H1 (cell line): ENCODE data around the gene MAML1. TPM values are rescaled to one million over a fixed set of nuclear protein-coding genes. Genes with fewer than 3 reads are reported as not detected.

Experiments used
- CTCF ChIA-PET: fragments of 300-600 bp; sonication (Branson Sonifier 250); formaldehyde crosslinking; loops from one replicate; lab custom pipeline; 2021; ENCODE audit not compliant: partially characterized antibody; lab: Charles Lee
- POLR2A ChIA-PET: fragments of 300-600 bp; sonication (Branson Sonifier 250); formaldehyde crosslinking; loops from one replicate; lab custom pipeline; 2021; ENCODE audit warnings: inconsistent platforms; ENCODE audit not compliant: partially characterized antibody; lab: Charles Lee
- DNase-seq, 2 experiments: peaks; one replicate each; pipeline versions ENCODE4 v3.0.0 to v3.0.0-alpha.2; 2010 to 2022; ENCODE audit warnings: low spot score in 2 of 2, low read depth in 1 of 2, mixed read lengths in 1 of 2
- FAIRE-seq: peaks from 2 replicates; lab custom pipeline; 2011; peaks lifted over from hg19 to GRCh38; lab: Jason Lieb, UNC
- H2AFZ ChIP-seq: 2 replicates; pipeline ENCODE4 v1.8.1; 2012; ENCODE audit warnings: low read length, inconsistent platforms
- H2AK5ac ChIP-seq: 2 replicates; pipeline ENCODE4 v1.6.1; 2013; ENCODE audit warnings: low read depth, low read length
- H2BK120ac ChIP-seq: replicated peaks from 2 replicates; pipeline ENCODE3; 2013; ENCODE audit warnings: low read depth, low read length, inconsistent platforms
- H2BK12ac ChIP-seq: 2 replicates; pipeline ENCODE4 v1.6.1; 2013; ENCODE audit warnings: low read depth, low read length
- H2BK15ac ChIP-seq: 2 replicates; pipeline ENCODE4 v1.6.1; 2013; ENCODE audit warnings: low read length
- H2BK20ac ChIP-seq: 2 replicates; pipeline ENCODE4 v1.6.1; 2013; ENCODE audit warnings: low read length
- H2BK5ac ChIP-seq: 2 replicates; pipeline ENCODE4 v1.6.1; 2013; ENCODE audit warnings: low read depth, low read length
- H3K14ac ChIP-seq: 2 replicates; pipeline ENCODE4 v1.6.1; 2013; ENCODE audit warnings: inconsistent platforms; ENCODE audit not compliant: insufficient read length
- H3K18ac ChIP-seq: 2 replicates; pipeline ENCODE4 v1.6.1; 2013; ENCODE audit warnings: low read length; ENCODE audit errors: extremely low read depth
- H3K23ac ChIP-seq: 2 replicates; pipeline ENCODE4 v1.6.1; 2013; ENCODE audit warnings: inconsistent platforms; ENCODE audit not compliant: insufficient read length
- H3K23me2 ChIP-seq: 2 replicates; pipeline ENCODE4 v1.6.1; 2013; ENCODE audit warnings: low read depth, low read length
- H3K27ac ChIP-seq: 2 replicates; pipeline ENCODE4 v1.6.1; 2011; ENCODE audit warnings: low read depth, low read length, inconsistent platforms
- H3K27me3 ChIP-seq, 4 experiments: replicated peaks in 1 of 4; 1 replicate in 1 of 4; 2 replicates in 3 of 4; pipeline versions ENCODE4 v1.6.1 to v1.8.1; 2011 to 2013; ENCODE audit warnings: low read length in 3 of 4, mild to moderate bottlenecking in 3 of 4, inconsistent platforms in 2 of 4, mixed read lengths in 2 of 4, moderate library complexity in 1 of 4; ENCODE audit not compliant: control insufficient read depth in 3 of 4, insufficient read depth in 3 of 4; ENCODE audit errors: extremely low read depth in 1 of 4
- H3K36me3 ChIP-seq, 4 experiments: 2 replicates each; pipeline versions ENCODE4 v1.6.1 to v1.8.1; 2011 to 2013; ENCODE audit warnings: mild to moderate bottlenecking in 4 of 4, low read length in 3 of 4, moderate library complexity in 2 of 4, control low read depth in 1 of 4, inconsistent platforms in 1 of 4; ENCODE audit not compliant: insufficient read depth in 4 of 4, control insufficient read depth in 2 of 4
- H3K4ac ChIP-seq: replicated peaks from 2 replicates; pipeline ENCODE3; 2013; ENCODE audit warnings: low read length, low read depth, mixed read lengths, inconsistent platforms; ENCODE audit not compliant: insufficient read length
- H3K4me1 ChIP-seq, 4 experiments: replicated peaks in 1 of 4; 1 replicate in 1 of 4; 2 replicates in 3 of 4; pipeline versions ENCODE4 v1.6.1 to v1.8.1; 2011 to 2013; ENCODE audit warnings: low read length in 3 of 4, inconsistent platforms in 2 of 4, mixed read lengths in 1 of 4; ENCODE audit not compliant: insufficient read depth in 4 of 4, control insufficient read depth in 3 of 4
- H3K4me2 ChIP-seq, 2 experiments: 2 replicates each; pipeline versions ENCODE4 v1.6.1 to v1.8.1; 2011 to 2013; ENCODE audit warnings: low read depth in 2 of 2, low read length in 2 of 2, control low read depth in 1 of 2, inconsistent platforms in 1 of 2, mild to moderate bottlenecking in 1 of 2; ENCODE audit not compliant: insufficient read depth in 1 of 2
- H3K4me3 ChIP-seq, 4 experiments: fragments of 200-600, 300-600 bp in 1 of 4; sonication (generic), shearing (Covaris generic), sonication (Bioruptor Twin) in 1 of 4; 2 replicates each; pipeline versions ENCODE4 v1.5.1 to v1.8.1; 2011 to 2016; ENCODE audit warnings: low read length in 4 of 4, low read depth in 3 of 4, control low read depth in 2 of 4, inconsistent platforms in 2 of 4, mild to moderate bottlenecking in 2 of 4, mixed read lengths in 1 of 4, moderate library complexity in 1 of 4; ENCODE audit not compliant: insufficient read depth in 2 of 4; ENCODE audit errors: extremely low read depth in 1 of 4
- H3K56ac ChIP-seq: replicated peaks from 2 replicates; pipeline ENCODE3; 2013; ENCODE audit warnings: low read depth, mild to moderate bottlenecking, mixed read lengths, low read length, inconsistent platforms; ENCODE audit not compliant: insufficient read length
- H3K79me1 ChIP-seq: 2 replicates; pipeline ENCODE4 v1.6.1; 2013; ENCODE audit warnings: low read depth, low read length, control low read depth
- H3K79me2 ChIP-seq, 2 experiments: 2 replicates each; pipeline versions ENCODE4 v1.6.1 to v1.8.1; 2012 to 2013; ENCODE audit warnings: low read length in 2 of 2, mild to moderate bottlenecking in 2 of 2, inconsistent platforms in 1 of 2; ENCODE audit not compliant: insufficient read depth in 2 of 2, control insufficient read depth in 1 of 2
- H3K9ac ChIP-seq, 4 experiments: replicated peaks in 1 of 4; 1 replicate in 1 of 4; 2 replicates in 3 of 4; pipeline versions ENCODE4 v1.6.1 to v1.8.1; 2011 to 2013; ENCODE audit warnings: low read depth in 3 of 4, low read length in 3 of 4, control low read depth in 2 of 4, mild to moderate bottlenecking in 2 of 4, moderate library complexity in 2 of 4, inconsistent platforms in 1 of 4; ENCODE audit errors: extremely low read depth in 1 of 4
- H3K9me3 ChIP-seq, 2 experiments: 2 replicates each; pipeline versions ENCODE4 v1.6.1 to v1.8.1; 2012 to 2013; ENCODE audit warnings: mild to moderate bottlenecking in 2 of 2, moderate library complexity in 2 of 2, control low read depth in 1 of 2, inconsistent platforms in 1 of 2, low read depth in 1 of 2, low read length in 1 of 2, mixed read lengths in 1 of 2; ENCODE audit not compliant: insufficient read depth in 2 of 2
- H4K20me1 ChIP-seq, 2 experiments: replicated peaks in 1 of 2; 2 replicates each; pipeline versions ENCODE3 to v1.8.1; 2011 to 2013; ENCODE audit warnings: inconsistent platforms in 2 of 2, low read length in 2 of 2, mild to moderate bottlenecking in 1 of 2; ENCODE audit not compliant: insufficient read depth in 2 of 2, control insufficient read depth in 1 of 2
- H4K5ac ChIP-seq: 2 replicates; pipeline ENCODE4 v1.6.1; 2013; ENCODE audit warnings: low read length, low read depth, mixed read lengths, inconsistent platforms; ENCODE audit not compliant: insufficient read length
- H4K8ac ChIP-seq: 2 replicates; pipeline ENCODE4 v1.8.0; 2013; ENCODE audit warnings: mild to moderate bottlenecking, moderate library complexity, low read length, inconsistent platforms; ENCODE audit not compliant: insufficient read depth; ENCODE audit errors: extremely low read depth
- H4K91ac ChIP-seq: replicated peaks from 2 replicates; pipeline ENCODE3; 2013; ENCODE audit warnings: low read length, mixed read lengths, inconsistent platforms; ENCODE audit not compliant: insufficient read length
- BRCA1 ChIP-seq: IDR thresholded peaks from 2 replicates; pipeline ENCODE4 v1.6.1; 2012; ENCODE audit warnings: low read depth, low read length, improper control_type of control experiment
- CEBPB ChIP-seq: IDR thresholded peaks from 2 replicates; pipeline ENCODE4 v1.6.1; 2012; ENCODE audit warnings: low read depth, low read length
- CTCF ChIP-seq, 3 experiments: IDR thresholded peaks; 1 replicate in 2 of 3; 2 replicates in 1 of 3; pipeline versions ENCODE4 v1.5.1 to v1.6.1; 2011; ENCODE audit warnings: low read length in 3 of 3, mild to moderate bottlenecking in 3 of 3, inconsistent platforms in 2 of 3, low read depth in 1 of 3, moderate library complexity in 1 of 3; ENCODE audit not compliant: insufficient read depth in 1 of 3; ENCODE audit errors: control extremely low read depth in 1 of 3
- NRF1 ChIP-seq: IDR thresholded peaks from 2 replicates; pipeline ENCODE4 v1.6.1; 2011; ENCODE audit warnings: mild to moderate bottlenecking, low read depth, low read length, improper control_type of control experiment
- WGBS, 2 experiments: shearing (Covaris generic) in 1 of 2; methylation state at CpG; one replicate each; pipeline versions ENCODE4 v1.1.6 to v1.1.7; 2013 to 2015; ENCODE audit warnings: low lambda C conversion rate in 2 of 2, mixed read lengths in 2 of 2, inconsistent platforms in 1 of 2, low coverage in 1 of 2, missing lambda C conversion rate in 1 of 2; ENCODE audit not compliant: insufficient replicate concordance in 2 of 2, insufficient coverage in 1 of 2, insufficient read length in 1 of 2; ENCODE audit errors: extremely low coverage in 1 of 2, missing lambda C conversion rate in 1 of 2; 5-methylcytosine and 5-hydroxymethylcytosine counted together
- polyA plus RNA-seq, 7 experiments: library from polyadenylated mRNA; depleted of rRNA in 3 of 7; stranded (reverse) in 5 of 7; unstranded in 2 of 7; fragments of >200 nt in 5 of 7; fragments of 200-250 nt in 2 of 7; gene quantifications; 1 replicate in 5 of 7; 2 replicates in 1 of 7; 4 replicates in 1 of 7; pipeline versions ENCODE4 v1.2.1 to v1.2.3, GENCODE V29; 2011 to 2013; ENCODE audit warnings: missing spikeins in 2 of 7, mixed read lengths in 2 of 7
- total RNA-seq: library from RNA; stranded (reverse); fragmentation: NEBNext Ultra II Directional; extraction: Animal tissue kit (Norgen Biotek cat#: 25700); gene quantifications from 2 replicates; pipeline ENCODE4 v1.2.1, GENCODE V29; 2021

Gene MAML1
- total and polyA plus RNA-seq, 2 of the 8 experiments (the other 6 are each of a cell fraction or from before 2014, with no cell fraction given) = 17.1 to 41.9 TPM

GRCh38 chr5:179762079-179762780, 29.6 kb downstream of the MAML1 start:
- 87% methylated on average over 10 of the region's 10 CpGs; no CpG with 5 or more reads in 1 of the 2 experiments for WGBS, 2 experiments
- Histone ChIP-seq H2BK20ac (no peak overlapping the region), H4K91ac (no peak overlapping the region), H3K14ac (no peak overlapping the region), H2BK12ac (no peak overlapping the region), H3K23me2 (no peaks in the 10 kb centered on the region), H3K4me2 (no peak overlapping the region), H2BK15ac (no peak overlapping the region), H3K4me1 (peaks cover 3 to 19% (median 5%) of the 10 kb centered on the region in 4 experiments), H2AFZ (no peak overlapping the region), H2BK120ac (no peak overlapping the region), H3K27ac (no peak overlapping the region; the same call in 1 of the 2 replicates), H3K4me3 (no peak overlapping the region), H3K56ac (no peak overlapping the region), H2BK5ac (no peak overlapping the region), H4K20me1 (peaks cover 23 to 34% of the 10 kb centered on the region in 2 experiments), H3K9ac (no peak overlapping the region), H3K79me1 (peaks cover 21% of the 10 kb centered on the region), H3K27me3 (no peaks in the 10 kb centered on the region), H4K8ac (no peak overlapping the region; the same call in 1 of the 2 replicates), H3K79me2 (peaks cover 3 to 80% of the 10 kb centered on the region in 2 experiments; a peak in 3 of 4 replicates), H3K23ac (no peak overlapping the region), H4K5ac (no peak overlapping the region), H3K36me3 (peaks cover 14 to 19% (median 16%) of the 10 kb centered on the region in 4 experiments), H3K18ac (no peak overlapping the region), H2AK5ac (0 out of 2 replicates have a peak overlapping the region, but pooled peaks have one; percentile 14), H3K4ac (no peak overlapping the region), H3K9me3 (no peaks in the 10 kb centered on the region)
- ChIA-PET POLR2A (interaction anchor here (0.6 to 2.5 kb wide), 8 partner anchors 17 to 144 kb away, joined by 3 to 10 read pairs (median 3); partner anchors contain the start of genes HNRNPH1, MAML1 and MGAT4B), CTCF (interaction anchor here (0.6 to 4.9 kb wide), 25 partner anchors 8 to 150 kb away, joined by 3 to 32 read pairs (median 5); partner anchors contain the start of gene LTC4S)
- no peak for DNase-seq
- FAIRE-seq = no peak
- TF ChIP-seq BRCA1 (no peak), NRF1 (no peak), CEBPB (no peak), CTCF (IDR thresholded peaks at IDR 0.05; ENCODE audit: control extremely low read depth in 1 of 3, insufficient read depth in 1 of 3, low read depth in 1 of 3, low read length in 3 of 3) (no peak)
